GM12864 (cell line): ENCODE results near the gene MRO.

Experiments
- DNase-seq: peaks from one replicate; pipeline ENCODE4 v3.0.0-alpha.2; 2011; ENCODE audit warnings: low read depth
- H3K4me3 ChIP-seq: 2 replicates; pipeline ENCODE4 v1.5.1; 2011; ENCODE audit warnings: mild to moderate bottlenecking, low read depth, low read length, control low read depth
- CTCF ChIP-seq: IDR thresholded peaks from 2 replicates; pipeline ENCODE4 v1.5.1; 2011; ENCODE audit warnings: low read depth, mild to moderate bottlenecking, moderate library complexity, low read length, control low read depth, inconsistent platforms; ENCODE audit errors: missing control alignments

Gene MRO

GRCh38 chr18:50848991-50849390, 29.2 kb upstream of the MRO start:
- no peak for DNase-seq
- H3K4me3 ChIP-seq = no peak overlapping the region
- no peak for TF ChIP-seq CTCF

GRCh38 chr18:50848061-50848551, 28.3 kb upstream of the MRO start:
- no peak overlapping the region for H3K4me3 ChIP-seq
- TF ChIP-seq CTCF = no peak
- no peak for DNase-seq

- H3K4me3 ChIP-seq = no peak overlapping the region
- TF ChIP-seq CTCF = no peak
- DNase-seq = no peak
These were observed 27.4 kb upstream of the MRO start for GRCh38 chr18:50847192-50847591.

GRCh38 chr18:50844960-50845359, 25.1 kb upstream of the MRO start:
- no peak for TF ChIP-seq CTCF
- no peak for DNase-seq
- no peak overlapping the region for H3K4me3 ChIP-seq

- no peak for TF ChIP-seq CTCF
- H3K4me3 ChIP-seq = no peak overlapping the region
- no peak for DNase-seq
These were observed 24.7 kb upstream of the MRO start for GRCh38 chr18:50844554-50844953.

GRCh38 chr18:50842846-50843245, 23.0 kb upstream of the MRO start:
- no peak for DNase-seq
- no peak overlapping the region for H3K4me3 ChIP-seq
- TF ChIP-seq CTCF = no peak

GRCh38 chr18:50839996-50840395, 20.2 kb upstream of the MRO start:
- TF ChIP-seq CTCF = no peak
- no peak for DNase-seq
- H3K4me3 ChIP-seq = no peak overlapping the region
